ENCODE results near the gene MMP14. TPM values are rescaled to one million over a fixed set of nuclear protein-coding genes. Genes with fewer than 3 reads are reported as not detected.
"Not testable (repeated sequence)": the region's sequence is repeated elsewhere in the genome, so short reads cannot be mapped to it uniquely, and the experiment has no call there.

MMP14 gene
- total RNA-seq, 1 donor from 2014 or later = 1.6 TPM

GRCh38 chr14:22854963-22855724 is 18.8 kb downstream of the MMP14 start:
- intact Hi-C loops (cut with micrococcal nuclease) = loop anchor here (5.0 to 10.0 kb wide), 2 partner anchors 203 to 940 kb away; no protein-coding TSS in a partner anchor

DNA sequence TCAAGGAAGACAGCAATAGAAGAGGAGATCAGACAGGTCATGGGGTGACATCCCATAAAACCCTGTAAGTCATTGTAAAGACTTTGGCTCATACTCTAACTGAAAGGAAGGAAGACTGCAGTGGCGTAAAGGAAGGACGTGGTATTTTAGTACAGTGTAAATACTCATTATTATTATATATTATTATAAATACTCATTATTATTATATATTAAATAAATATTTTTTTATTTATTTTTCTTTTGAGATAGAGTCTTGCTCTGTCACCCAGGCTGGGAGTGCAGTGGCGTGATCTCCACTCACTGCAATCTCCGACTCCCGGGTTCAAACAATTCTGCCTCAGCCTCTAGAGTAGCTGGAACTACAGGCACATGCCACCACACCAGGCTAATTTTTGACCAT is 20.0 kb downstream of the MMP14 start:
- intact Hi-C loops (cut with micrococcal nuclease) = loop anchor here (10.0 kb wide), 1 partner anchor 942 kb away; no protein-coding TSS in a partner anchor

DNA sequence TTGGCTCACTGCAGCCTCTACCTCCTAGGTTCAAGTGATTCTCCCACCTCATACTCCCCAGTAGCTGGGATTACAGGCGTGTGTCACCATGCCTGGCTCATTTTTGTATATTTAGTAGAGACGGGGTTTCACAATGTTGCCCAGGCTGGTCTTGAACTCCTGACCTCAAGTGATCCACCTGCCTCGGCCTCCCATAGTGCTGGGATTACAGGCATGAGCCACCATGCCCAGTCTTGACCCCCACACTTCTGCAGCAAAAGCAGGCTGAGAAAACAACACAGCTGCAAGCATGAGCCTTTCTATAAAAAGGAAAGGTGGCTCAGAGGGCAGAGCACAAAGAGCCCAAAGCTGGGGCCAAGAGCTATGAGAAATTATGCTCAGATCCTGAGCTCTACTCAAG is 24.0 kb downstream of the MMP14 start:
- intact Hi-C loops (cut with micrococcal nuclease) = not testable (repeated sequence)

- intact Hi-C loops (cut with micrococcal nuclease) = no loop called here
Observed at GRCh38 chr14:22861651-22862050, 25.3 kb downstream of the MMP14 start.

GRCh38 chr14:22864979-22865378 is 28.6 kb downstream of the MMP14 start:
- intact Hi-C loops (cut with micrococcal nuclease) = no loop called here

DNA sequence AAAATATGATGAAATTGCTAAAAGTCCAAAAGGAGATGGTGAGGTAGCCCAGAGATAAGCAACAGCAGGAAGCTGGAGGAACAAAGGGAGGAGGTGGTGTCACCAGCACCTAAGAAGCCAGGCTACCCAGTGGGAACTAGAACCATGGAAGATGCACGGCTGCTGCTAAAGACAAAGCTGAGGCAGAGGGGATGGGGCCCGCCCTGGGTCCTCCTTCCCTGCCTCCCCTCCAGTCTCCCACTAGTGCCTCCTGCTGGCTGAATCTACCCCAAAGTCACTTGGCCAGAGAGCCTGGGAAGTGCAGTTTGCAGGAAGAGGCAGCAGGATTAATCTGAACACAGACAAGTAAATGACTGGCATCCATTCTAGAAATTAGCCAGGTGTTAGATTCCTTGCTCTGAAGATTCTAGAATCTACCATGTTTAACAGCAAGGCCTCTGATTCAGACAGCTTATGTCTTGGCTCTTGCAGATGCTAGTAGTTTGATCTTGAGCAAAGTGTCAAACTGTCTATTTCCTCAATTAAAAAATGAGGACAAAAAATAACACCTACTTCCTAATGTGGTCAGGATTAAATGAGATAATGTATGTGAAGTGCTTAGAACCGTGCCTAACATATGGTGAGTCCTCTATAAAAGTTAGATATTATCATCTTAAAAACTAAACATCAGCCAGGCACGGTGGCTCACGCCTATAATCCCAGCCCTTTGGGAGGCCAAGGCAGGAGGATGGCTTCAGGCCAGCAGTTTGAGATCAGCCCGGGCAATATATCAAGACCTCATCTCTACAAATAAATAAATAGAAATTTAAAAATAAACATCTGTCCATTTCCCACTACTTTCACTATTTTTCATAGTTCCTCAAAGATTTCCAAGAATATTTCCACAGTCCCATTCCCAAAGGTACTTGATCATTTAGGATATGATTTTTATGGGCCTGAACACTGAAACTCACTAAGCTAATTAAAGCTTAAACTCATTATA is 29.3 kb downstream of the MMP14 start:
- intact Hi-C loops (cut with micrococcal nuclease) = no loop called here

GRCh38 chr14:22866874-22867273 is 30.5 kb downstream of the MMP14 start:
- intact Hi-C loops (cut with micrococcal nuclease) = no loop called here

DNA sequence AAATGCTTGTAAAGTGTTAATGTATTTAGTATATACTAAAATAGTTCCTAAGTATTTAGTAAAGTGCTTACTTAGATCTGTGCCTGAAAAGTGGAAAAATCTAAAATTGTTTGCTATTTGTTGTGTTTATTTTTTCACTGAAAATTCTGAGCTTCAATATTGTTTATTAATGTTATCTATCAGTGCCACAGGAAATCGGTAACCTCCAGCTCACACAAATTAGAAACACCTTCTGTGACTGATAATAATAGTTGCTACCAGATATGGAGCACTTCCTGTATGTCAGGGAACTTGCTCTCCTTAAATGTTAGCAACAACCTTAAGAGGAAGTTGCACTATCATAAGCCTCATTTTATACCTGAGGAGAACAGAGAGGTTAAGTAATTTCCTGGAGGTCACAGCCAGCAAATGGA is 34.4 kb downstream of the MMP14 start:
- intact Hi-C loops (cut with micrococcal nuclease) = loop anchor here (1.0 to 5.0 kb wide), 6 partner anchors 16 to 282 kb away; partner anchors contain the start of genes CDH24, DAD1, MRPL52 and PRMT5

- intact Hi-C loops (cut with micrococcal nuclease) = loop anchor here (1.0 to 5.0 kb wide), 7 partner anchors 16 to 282 kb away; partner anchors contain the start of genes CDH24, DAD1, MRPL52 and PRMT5
Observed at GRCh38 chr14:22871224-22872032, 35.0 kb downstream of the MMP14 start, which contains the start of gene LRP10. LRP10 (plus strand) TSS chr14:22871740; CDS start chr14:22872304, 564 bp downstream.

DNA sequence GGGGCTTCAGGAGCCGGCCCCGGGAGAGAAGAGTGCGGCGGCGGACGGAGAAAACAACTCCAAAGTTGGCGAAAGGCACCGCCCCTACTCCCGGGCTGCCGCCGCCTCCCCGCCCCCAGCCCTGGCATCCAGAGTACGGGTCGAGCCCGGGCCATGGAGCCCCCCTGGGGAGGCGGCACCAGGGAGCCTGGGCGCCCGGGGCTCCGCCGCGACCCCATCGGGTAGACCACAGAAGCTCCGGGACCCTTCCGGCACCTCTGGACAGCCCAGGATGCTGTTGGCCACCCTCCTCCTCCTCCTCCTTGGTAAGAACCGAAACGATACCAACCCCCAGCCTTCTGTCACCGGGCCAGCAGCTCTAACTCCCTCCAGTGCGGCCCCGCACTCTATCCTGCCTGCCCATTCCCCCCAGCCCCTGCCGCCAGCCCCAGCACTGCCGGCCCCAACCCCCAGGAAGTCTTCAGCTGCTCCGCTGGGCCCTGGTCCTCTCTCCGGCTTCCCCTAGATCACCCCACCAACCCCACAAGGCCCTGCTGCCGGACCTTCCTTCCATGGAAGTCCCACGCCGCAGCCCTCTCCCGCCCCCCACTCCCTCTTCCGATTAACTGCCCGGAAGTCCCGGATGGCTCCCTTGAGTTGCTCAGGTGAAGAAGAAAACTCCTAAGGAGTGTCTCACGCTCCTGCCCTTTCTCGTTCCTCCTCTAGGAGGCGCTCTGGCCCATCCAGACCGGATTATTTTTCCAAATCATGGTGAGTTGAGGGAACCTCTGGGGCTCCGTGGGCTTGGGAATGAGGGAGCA is 35.8 kb downstream of the MMP14 start:
- intact Hi-C loops (cut with micrococcal nuclease) = loop anchor here (1.0 to 5.0 kb wide), 2 partner anchors 28 to 185 kb away; partner anchors contain the start of gene CDH24

- intact Hi-C loops (cut with micrococcal nuclease) = loop anchor here (1.0 to 5.0 kb wide), 2 partner anchors 27 to 184 kb away; partner anchors contain the start of gene CDH24
Observed at GRCh38 chr14:22872833-22873520, 36.6 kb downstream of the MMP14 start.

DNA sequence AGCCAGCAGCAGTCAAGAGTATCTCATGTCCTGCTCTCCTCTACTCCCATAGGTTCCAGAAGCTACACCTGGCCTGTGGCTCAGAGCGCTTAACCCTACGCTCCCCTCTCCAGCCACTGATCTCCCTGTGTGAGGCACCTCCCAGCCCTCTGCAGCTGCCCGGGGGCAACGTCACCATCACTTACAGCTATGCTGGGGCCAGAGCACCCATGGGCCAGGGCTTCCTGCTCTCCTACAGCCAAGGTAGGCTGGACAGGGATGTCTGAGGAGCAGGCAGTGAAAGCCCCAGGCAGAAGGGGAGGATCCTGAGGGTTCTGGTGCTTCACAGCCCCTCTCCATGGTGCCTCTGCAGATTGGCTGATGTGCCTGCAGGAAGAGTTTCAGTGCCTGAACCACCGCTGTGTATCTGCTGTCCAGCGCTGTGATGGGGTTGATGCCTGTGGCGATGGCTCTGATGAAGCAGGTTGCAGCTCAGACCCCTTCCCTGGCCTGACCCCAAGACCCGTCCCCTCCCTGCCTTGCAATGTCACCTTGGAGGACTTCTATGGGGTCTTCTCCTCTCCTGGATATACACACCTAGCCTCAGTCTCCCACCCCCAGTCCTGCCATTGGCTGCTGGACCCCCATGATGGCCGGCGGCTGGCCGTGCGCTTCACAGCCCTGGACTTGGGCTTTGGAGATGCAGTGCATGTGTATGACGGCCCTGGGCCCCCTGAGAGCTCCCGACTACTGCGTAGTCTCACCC is 38.8 kb downstream of the MMP14 start:
- intact Hi-C loops (cut with micrococcal nuclease) = no loop called here

GRCh38 chr14:22875748-22876319 is 39.4 kb downstream of the MMP14 start:
- intact Hi-C loops (cut with micrococcal nuclease) = no loop called here

DNA sequence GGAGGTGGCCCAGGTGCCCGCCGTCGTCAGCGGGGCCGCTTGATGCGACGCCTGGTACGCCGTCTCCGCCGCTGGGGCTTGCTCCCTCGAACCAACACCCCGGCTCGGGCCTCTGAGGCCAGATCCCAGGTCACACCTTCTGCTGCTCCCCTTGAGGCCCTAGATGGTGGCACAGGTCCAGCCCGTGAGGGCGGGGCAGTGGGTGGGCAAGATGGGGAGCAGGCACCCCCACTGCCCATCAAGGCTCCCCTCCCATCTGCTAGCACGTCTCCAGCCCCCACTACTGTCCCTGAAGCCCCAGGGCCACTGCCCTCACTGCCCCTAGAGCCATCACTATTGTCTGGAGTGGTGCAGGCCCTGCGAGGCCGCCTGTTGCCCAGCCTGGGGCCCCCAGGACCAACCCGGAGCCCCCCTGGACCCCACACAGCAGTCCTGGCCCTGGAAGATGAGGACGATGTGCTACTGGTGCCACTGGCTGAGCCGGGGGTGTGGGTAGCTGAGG is 40.7 kb downstream of the MMP14 start:
- intact Hi-C loops (cut with micrococcal nuclease) = no loop called here

- intact Hi-C loops (cut with micrococcal nuclease) = no loop called here
Observed at GRCh38 chr14:22878271-22879246, 42.2 kb downstream of the MMP14 start.

DNA sequence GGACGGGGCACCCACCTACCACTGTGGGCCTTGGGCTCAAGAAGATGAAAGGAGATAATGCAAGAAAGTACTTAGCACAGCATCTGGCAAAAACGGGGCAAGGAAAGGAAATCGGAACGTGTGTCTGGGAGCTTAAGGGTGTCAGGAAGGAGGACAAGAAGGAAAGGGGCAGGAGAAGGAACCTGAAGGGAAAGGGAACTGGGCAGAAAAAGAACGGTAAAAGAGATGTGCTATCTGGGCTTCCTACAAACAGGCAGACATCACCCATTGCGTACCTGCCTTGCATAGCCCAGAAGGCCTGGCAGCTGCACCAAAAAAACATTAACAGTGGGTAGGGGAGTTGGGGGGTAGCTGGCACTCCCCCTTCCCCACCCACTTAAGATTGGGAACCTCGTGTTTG is 45.7 kb downstream of the MMP14 start:
- intact Hi-C loops (cut with micrococcal nuclease) = no loop called here

Measured in T-helper 2 cell treated with Interferon-gamma antibody and Interleukin-4, amounts not matched to agents 100 ng/mL and 5 ng/mL, for 36 hours (primary cell).